HEK293 (cell line): Measurements from ENCODE around the gene ZRANB1.

Experiments used
- ELK4 ChIP-seq: IDR thresholded peaks from 2 replicates; pipeline ENCODE4 v1.6.1; 2011; ENCODE audit warnings: mild to moderate bottlenecking, low read depth, low read length, borderline replicate concordance
- HOXC10 ChIP-seq: sonication (generic); formaldehyde crosslinking; IDR thresholded peaks from 2 replicates; pipeline ENCODE4 v1.8.1; 2023; ENCODE audit warnings: mild to moderate bottlenecking, missing genetic modification reagents

- TF ChIP-seq HOXC10 (CRISPR knock-in tag) (no peak), ELK4 (no peak)
Observed at GRCh38 chr10:125013529-125013872, 71.6 kb downstream of the ZRANB1 start.
